GM21390 (cell line): Measurements from ENCODE around the gene SYT8.

Experiments used
- ATAC-seq: cut with Tn5 transposase; IDR thresholded peaks from one replicate; pipeline ENCODE4 v1.9.1; 2021; ENCODE audit not compliant: unreplicated experiment

SYT8 gene

DNA sequence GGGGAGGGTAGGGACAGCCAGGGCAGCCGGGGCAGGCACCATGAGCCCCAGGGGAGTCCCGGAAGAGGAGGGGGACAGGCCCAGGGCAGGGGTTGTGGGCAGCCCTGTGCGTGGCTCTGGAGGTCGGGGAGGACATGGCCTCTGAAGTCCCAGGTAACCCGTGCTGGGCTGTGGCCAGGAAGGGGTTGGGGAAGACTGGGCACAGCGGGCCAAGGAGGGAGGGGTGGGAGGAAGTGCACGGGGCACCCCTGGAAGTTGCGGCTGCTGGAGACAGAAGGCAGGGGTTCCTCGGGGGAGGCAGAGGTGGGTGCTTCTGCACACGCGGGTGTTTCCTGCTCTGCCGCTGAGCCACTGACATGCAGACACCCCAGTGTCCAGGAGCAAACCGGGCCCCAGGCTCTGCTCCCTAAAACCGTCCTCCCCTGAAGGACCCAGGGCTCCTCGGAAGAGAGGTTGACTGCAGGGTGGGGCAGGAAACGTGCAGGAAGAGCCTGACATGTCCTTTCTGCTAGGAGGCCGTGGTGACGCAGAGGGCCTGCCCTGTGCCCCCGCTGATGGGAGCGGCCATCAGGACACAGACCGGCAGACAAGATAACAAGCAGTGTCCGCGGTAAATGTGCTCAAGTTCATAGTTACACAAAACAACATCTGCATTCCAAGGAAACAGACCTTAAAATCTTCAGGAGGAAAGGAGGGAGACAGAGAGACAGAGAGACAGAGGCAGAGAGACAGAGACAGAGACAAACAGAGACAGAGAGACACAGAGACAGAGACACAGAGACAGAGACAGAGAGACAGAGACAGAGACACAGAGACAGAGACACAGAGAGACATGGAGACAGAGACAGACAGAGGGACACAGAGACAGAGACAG lies 9.7 kb downstream of the SYT8 start:
- ATAC-seq = no peak

GRCh38 chr11:1845095-1845429 lies 10.3 kb downstream of the SYT8 start:
- ATAC-seq = no peak

DNA sequence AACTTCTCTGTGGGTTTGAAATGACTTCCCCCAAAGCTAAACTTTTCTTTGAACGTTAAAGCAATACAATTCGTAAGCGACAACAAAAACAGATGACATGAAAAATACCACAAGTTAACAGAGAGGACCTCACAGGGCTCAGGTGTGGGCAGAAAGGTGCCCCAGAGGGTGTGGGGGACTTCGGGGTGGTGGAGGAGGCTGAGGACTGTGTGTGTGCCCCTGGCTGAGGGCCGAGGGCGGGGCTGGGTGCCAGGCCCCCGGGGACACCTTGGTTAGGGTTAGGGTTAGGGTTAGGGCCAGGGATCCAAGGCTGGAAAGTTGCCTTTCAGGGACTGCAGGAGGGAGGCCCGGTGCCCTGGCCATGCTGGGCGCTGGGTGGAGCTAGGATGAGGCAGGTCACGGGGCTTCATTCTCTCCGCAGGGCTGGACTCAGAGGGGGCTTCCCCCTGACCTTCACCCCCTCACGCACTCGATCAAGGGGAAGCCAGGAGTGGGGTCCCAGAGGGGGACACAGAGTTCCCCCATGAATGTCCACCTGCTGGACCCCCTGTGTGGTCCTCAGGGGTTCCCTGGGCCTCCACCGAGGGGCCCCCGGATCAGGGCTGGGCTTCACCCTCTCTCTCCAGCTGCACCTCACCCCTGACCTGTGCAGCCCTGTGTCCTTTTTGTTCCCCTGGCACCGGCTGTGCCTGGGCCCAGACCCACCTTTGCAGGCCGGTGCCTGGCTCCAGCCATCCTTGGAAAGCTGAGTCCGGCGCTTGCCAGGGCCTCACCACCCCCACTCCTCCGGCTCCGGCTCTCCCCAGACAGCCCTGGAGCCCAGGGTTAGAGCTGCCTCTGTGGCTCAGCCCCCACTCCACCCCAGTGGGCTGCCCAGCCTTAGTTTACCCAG lies 11.0 kb downstream of the SYT8 start:
- no peak for ATAC-seq

DNA sequence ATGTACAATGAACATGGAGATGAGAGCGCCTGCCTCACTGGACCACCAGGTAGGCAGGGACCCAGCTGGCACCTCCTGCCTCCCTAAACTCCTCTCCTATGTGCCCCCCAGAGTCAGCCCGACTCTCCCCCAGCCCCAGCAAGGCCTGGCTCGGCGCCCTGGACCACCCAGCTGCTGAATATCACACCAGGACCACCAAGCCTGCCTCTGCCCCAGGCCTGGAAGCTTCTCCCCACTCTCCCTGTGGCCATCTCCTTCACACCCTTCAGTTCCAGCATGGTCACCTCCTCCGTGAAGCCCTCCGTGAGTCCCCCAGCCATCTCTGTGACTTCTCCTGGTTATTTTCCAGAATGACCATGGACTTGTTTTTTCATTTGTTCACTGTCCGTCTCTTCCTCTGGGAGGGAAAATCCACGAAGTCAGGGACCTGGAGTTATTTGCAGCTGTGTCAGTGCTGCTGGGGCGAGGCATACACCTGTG lies 11.7 kb downstream of the SYT8 start:
- no peak for ATAC-seq

DNA sequence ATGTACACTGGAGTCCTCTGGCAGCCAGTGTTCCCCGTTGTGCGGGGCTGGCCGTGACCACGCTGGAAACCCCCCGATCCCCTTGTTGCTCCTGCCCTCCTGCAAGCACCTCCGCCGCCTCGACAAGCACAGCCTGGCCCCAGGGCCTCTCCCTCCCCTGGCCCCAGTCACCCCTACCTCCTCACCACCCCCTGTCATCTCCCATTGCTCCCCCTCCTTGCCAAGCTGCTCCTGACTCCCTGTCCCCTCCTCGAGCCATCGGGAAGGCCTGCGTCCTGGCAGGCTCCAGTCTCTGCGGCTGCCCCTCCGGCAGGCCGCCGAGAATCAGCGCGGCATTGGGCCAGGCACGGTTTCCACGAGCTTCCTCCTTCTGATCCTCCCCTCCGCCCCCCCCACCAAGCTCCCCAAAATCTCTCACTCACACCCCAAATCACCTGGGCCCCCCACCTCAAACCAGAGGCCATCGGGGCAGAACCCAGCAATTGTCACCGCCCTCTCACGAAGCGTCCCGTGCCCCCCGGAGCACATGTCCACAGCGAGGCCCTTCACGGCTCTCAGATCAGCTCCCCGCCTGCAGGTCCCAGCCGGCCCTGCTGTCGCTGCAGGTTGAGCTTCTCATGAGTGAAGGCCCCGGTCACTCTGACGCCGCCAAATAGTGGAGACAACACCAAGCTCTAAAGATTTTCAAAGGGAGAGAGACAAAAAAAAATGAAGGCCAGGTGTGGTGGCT lies 12.4 kb downstream of the SYT8 start:
- ATAC-seq = no peak

DNA sequence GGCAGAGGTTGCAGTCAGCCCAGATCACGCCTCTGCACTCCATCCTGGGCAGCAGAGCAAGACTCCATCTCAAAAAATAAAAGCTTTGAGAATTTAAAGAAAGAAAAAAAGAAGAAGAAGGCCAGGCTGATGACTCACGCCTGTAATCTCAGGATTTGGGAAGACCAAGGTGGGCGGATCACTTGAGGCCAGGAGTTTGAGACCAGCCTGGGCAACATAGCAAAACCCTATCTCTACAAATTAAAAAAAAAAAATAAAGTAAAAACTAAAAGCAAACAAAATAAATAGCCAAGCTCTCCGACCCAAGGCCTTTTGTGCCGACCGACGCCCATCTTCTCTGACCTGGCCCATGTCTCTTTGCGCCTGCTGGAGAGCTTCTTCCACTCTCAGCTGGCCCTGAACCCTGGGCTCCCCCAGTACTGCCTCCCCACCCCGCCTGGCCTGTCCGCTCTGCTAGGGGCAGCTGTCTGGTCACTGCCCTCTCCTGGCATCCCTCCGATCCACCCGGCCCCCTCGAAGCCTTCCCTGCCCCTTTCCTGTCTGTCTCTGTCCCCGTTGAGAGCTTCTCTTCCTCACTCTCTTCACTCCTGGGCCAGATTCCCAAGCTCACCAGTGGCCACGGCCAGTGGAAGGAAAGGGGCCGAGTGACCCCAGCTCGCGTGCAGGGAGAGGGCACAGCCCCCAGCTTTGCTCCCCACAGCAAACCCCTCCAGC lies 13.3 kb downstream of the SYT8 start:
- ATAC-seq = no peak

- no peak for ATAC-seq
Observed at GRCh38 chr11:1848640-1849430, 14.0 kb downstream of the SYT8 start.

DNA sequence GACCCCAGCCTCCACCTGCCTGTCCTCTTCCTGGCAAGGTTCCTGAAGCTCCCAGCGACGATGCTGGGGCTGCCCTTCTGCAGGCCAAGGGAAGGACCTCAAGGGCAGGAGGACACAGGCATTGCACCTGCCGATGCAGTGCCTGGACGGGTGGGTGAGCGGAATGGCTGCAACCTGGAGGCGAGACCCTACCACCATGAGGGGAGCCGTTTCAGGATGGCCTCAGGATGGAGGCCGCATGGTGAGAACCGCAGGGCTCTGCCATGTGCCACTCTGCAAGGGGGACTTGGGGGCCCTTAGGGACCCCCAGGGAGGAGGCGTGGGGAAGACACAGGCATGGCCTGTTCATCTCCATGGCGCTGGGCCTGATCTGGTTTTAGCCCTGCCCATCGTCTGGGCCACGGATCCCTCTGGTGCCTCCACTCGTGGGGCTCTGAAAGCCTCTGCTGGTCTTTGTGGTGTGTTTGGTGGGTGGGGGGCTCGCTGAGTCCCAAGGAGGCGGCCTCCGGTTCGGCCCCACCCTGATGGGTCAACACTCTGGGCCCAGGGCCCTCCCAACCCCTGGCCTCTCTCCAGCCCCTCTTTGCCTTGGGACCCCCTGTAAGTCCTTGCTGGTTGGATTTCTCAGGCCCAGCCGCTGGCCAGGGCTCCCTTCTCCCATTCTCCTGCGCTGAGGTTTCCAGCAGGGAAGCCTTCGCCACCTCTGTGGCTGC lies 16.8 kb downstream of the SYT8 start:
- ATAC-seq = no peak

- peak; percentile 1 for ATAC-seq
Observed at GRCh38 chr11:1852271-1852876, 17.6 kb downstream of the SYT8 start.

- ATAC-seq = peak; percentile 44
Observed at GRCh38 chr11:1852877-1853276, 18.1 kb downstream of the SYT8 start, which contains the start of gene LSP1. Gene LSP1, plus strand, starts transcription at chr11:1853084. Its CDS starts 61 bp downstream, at chr11:1853145.

DNA sequence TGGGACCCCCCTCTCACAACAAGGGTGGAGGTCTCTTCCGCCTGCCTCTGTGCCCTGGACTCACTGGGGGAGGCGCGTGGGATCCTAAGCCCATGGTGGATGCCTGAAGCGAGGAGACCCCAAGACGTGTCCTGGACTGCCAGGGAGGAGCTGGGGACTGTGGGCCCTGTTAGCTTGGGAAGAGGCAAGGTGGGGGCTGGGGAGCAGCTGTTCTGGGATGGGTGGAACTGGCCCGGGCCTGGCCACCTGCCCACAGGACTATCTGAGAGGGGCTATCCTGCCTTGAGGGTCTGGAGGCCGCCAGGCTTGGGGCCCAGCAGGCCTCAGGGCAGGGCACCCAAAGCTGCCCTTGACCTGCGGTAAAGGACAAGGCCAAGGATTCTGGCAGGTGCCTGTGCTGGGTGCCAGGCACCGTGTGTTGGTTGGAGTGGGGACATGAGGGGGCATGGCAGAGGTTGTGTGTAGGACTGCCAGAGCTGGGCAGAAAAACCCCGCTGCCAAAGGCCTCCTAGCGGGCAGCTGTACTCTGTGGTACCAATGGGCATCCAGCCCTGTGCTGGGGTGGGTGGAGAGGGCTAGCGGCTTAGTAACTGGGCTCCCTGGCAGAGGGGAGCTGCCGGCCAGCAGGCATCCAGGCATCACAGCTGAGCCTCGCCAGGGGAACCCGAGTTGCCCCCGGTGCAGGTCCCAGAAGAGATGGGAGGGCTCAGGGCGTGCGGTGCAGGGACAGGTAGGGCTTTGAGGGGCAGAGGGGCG lies 18.8 kb downstream of the SYT8 start:
- ATAC-seq = no peak

DNA sequence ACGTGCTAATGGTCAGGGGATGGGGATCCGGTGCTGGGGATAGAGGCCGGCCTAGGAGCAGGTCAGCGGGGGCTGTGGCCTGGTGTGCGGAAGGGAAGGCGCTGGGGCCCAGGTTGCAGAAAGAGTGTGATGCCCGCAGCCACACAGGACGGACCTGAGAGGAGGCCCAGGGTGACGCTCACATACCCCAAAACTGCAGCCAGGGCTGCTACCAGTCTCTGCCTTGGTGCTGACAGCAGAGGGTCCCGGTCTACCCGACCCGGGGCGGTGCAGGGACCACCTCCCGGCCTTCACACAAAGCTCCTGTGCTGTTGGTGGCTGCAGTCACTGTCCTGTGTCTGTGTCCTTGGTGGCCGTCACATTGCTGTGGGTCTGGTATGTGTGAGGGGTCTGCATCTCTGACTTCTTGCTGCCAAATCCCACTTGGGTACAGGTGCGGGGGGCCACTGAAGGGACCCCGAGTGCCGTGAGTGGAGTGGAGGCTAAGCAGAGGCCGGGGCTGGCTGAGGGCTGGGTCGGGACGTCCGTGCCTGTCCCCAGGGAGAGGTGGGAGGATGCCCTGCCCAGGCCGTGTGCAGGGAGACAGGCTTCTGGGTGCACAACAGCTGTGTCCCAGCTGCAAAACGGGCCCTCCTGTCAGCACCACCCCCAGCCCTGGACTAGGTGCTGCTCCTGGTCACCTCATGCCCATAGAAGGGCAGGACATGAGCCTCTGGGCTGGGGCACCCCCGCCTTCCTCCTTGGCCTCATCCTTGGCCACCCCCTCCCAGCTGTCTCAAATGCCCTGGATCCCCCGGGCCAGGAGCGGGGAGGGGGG lies 19.6 kb downstream of the SYT8 start:
- peak; percentile 20 for ATAC-seq

DNA sequence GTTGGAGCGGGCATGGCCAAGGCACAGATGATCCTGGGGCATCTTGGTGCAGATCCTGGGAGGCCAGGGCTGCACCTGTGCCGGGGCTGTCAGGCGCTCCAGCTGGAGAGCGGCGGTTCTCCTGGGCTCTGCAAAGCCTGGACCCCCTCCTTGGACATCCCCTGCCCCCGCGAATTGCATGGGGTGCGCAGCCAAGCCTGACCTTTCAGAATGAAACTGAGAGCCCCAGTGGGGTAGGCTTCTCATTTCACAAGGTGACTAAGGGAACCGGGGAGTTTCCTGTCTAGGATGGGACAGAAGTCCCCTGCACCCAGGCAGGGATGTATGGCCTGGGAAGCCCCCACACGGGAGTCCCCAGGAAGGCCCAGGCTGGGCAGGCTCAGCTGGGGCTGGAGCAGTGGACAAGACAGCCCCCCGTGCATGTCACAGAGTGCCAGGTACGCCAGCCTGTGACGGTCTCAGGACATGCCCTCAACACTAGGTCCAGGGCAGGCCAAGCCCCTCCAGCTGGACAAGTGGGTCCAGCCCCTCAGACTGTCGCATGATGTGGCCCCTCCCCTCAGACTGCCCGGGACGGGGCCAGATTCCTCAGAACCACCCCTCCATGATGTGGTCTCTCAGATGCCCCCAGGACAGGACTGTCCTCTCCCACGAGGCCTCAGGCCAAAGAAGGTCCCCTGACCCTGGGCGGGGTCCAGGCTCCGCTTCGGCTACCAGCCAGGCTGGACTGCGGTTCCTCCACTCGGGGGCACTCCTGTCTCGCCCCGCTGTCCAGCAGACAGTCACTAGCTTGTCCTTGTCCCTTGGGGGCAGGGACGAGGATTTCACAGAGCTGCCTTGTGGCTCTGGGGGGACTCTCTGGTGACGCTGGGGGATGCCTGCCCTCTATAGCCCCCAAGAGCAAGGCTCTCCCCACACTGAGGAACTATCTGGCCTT lies 20.4 kb downstream of the SYT8 start:
- peak; percentile 36 for ATAC-seq

GRCh38 chr11:1855886-1856265 lies 21.1 kb downstream of the SYT8 start:
- ATAC-seq = no peak

- no peak for ATAC-seq
Observed at GRCh38 chr11:1856306-1857005, 21.7 kb downstream of the SYT8 start.
